GM21423 (cell line): Measurements from ENCODE around the gene PCBP2.
"Not testable (repeated sequence)": the region's sequence is repeated elsewhere in the genome, so short reads cannot be mapped to it uniquely, and the experiment has no call there.

ENCODE experiments used
- ATAC-seq: cut with Tn5 transposase; IDR thresholded peaks from one replicate; pipeline ENCODE4 v1.9.1; 2021; ENCODE audit warnings: mild to moderate bottlenecking, moderate library complexity; ENCODE audit not compliant: unreplicated experiment

The PCBP2 gene

GRCh38 chr12:53468282-53468681, 16.4 kb downstream of the PCBP2 start:
- no peak for ATAC-seq

- ATAC-seq: no peak
These were observed 20.2 kb downstream of the PCBP2 start for GRCh38 chr12:53472056-53472582.

GRCh38 chr12:53474077-53474476, 22.2 kb downstream of the PCBP2 start:
- no peak for ATAC-seq

DNA sequence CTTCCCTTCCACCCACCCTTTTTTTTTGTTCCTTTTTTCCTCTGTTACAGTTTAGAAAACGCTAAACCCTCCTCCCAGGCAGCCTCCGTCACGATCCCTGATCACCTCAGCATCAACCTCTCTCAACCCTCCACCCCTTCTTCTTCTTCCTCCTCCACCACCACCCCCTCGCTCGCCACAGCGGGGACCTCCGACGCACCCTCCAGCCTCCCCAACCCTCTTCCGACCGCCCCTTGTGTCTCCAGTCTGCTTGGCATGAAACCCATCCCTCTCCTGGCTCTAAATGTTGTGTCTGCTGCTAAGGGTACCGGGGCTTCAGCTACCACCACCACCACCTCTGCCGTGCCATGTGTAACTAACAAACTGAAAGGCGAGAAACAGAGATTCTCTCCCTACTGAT, 22.9 kb downstream of the PCBP2 start:
- ATAC-seq: no peak

DNA sequence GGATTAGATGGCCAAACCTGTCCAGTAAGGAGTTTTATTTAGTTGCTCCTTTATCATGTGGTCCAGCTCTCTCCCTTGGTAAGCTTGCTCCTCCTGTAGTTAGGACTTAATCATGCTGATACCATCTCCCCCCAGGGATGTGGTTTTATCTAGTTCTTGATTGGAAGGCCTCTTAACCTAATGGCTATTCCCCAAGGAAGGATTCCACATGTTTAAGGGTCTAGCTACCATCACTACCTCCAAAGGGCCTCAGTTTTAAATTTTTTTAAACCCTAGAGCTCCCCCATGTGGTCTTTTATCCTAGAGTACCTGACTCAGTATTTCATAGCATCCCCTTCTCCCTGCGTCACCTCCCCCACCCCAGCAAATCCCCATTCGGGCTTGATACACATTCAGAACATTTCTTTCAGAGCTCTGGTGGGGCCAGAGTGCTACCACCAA, 24.9 kb downstream of the PCBP2 start:
- ATAC-seq: no peak

DNA sequence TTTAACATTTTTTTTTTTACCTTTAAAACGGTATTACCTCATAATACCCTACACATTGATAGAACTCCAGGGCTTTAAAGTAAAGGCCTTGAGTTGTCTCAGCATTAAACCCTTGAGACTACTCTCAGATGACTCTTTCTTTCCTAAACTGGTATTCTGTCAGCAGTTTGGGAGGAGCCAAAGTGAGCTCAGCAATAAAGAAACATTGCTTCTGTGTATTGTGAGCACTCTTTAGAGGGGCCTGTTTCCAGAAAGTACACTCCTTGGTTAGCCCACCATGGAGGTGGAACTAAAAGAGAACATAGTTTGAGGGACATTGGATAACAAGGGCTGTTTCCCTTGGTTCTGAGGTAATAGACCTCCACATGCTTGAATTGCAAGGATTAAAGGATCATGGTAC, 27.0 kb downstream of the PCBP2 start:
- ATAC-seq: no peak

- no peak for ATAC-seq
These were observed 27.4 kb downstream of the PCBP2 start for GRCh38 chr12:53479331-53479730.

DNA sequence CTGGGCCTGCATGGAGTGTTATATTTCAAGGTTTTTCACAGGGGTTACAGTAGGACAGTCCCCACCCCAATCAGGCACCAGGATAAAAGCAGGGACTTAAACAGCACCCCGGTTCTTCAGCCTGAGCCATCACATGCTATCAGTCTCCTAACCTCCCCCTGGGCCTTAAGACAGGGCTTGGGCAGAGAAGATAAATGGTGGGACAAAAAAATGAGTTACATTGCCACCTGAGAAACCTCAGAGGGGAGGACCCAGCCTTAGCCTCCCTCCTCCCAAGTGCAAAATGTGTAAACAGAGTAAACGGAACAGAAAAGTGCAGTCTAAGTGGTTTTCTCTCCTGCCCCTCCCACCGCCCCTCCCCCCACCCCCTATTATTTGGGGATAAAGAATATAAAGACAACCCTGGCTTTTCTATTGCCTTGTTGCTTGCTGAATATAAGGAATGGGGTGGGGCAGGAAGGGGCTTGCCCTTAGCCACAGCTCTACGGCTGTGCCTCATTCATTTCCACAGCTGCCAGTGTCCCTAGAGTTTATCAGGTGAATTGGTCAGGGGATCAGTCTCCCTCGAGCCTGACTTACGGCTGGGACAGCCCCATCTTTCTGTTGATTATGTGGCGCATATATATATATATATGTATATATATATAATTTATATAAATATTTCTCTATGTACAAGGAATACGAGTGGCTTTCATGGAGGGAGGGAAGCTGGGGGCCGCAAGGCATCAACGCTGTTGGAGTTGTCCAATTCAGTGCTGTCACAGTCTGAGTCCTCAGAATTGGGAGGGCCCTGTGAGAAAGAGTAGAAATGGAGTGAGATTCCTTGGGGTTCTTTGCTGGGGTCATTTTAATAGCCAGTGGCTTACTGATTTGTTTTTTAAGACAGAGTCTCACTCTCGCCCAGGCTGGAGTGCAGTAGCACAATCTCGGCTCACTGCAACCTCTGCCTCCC, 28.9 kb downstream of the PCBP2 start:
- ATAC-seq: no peak

DNA sequence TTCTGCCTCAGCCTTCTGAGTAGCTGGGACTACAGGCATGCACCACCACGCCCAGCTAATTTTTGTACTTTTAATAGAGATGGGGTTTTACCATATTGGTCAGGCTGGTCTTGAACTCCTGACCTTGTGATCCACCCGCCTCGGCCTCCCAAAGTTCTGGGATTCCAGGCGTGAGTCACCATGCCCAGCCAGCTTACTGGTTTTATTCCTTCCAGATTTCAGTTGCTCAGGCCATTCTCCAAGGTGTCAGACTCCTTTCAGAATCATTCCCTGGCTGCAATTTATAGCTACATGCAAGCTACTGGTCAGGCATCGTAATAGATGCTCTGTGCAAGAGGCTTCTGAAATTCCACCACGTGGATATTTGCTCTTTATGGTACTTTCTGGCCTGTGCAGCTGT, 29.6 kb downstream of the PCBP2 start:
- not testable (repeated sequence) for ATAC-seq

DNA sequence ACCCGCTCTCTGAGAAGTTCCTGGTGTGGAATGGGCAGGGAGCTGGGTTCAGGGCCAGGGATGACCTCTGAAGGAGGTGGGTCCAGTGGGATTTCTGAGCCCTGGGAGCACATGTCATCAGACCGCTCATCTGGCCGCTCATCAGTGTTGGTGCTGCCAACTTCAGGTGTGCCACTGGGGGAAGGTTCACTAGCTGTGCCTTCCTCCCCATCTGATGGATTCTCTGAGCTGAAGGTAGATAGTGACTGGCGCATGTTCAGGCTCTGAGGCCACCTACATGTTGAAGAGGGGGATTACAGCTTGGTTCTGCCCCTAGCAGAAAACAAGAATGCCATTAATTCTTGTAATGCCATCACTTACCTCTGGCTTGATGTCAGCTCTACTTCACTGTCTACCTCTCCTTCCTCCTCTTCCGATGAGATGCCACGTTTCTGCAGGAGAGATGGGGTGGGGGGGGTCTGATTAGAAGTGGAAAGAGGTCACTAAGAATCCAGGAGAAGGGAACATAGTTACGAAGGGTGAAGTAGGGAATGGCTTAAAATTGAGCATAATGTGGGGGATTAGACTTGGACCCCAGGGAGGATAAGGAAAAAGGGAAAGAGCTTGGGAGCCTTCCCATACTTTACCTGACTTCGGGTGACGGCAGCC, 30.2 kb downstream of the PCBP2 start:
- ATAC-seq: no peak

- no peak for ATAC-seq
These were observed 30.8 kb downstream of the PCBP2 start for GRCh38 chr12:53482626-53483168.

GRCh38 chr12:53483225-53483978, 31.5 kb downstream of the PCBP2 start:
- no peak for ATAC-seq

- no peak for ATAC-seq
These were observed 32.1 kb downstream of the PCBP2 start for GRCh38 chr12:53483979-53484377.

DNA sequence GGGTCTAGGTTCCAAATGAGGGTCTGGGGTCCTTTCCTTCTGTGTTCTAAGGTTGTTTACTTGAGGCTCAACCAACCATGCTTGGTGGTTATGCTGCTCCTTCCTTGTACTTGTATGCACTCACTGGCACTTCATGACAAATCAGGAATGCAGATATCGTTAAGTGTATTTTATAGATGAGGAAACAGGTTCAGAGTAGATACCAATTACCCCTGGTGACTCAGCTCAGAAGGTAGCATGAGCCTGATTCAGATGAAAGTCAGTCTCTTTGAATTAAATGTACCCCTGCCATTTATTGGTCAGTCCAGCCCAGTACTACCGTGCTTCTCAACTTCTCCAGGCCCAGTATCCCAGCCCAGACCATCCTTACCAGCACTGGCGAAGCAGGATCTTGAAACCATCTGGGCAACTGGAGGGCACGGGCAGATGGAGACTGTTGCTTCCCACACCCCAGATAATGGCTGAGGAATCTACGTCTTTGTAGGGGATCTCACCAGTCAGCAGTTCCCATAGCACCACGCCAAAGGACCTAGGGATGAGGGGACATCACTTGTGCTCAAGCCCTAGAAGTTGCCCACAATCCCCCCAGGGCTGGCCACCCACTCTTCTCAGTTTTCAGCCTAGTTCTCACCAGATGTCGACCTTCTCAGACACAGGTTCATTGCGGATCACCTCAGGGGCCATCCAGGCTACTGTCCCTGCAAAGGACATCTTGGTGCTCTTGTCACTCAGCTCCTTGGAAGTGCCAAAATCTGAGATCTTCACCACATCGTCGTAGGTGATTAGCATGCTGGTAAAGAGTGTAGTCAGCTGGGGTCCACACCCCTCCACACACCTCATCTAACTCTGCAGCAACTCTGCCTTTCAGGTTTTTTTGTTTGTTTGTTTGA, 33.0 kb downstream of the PCBP2 start:
- no peak for ATAC-seq

DNA sequence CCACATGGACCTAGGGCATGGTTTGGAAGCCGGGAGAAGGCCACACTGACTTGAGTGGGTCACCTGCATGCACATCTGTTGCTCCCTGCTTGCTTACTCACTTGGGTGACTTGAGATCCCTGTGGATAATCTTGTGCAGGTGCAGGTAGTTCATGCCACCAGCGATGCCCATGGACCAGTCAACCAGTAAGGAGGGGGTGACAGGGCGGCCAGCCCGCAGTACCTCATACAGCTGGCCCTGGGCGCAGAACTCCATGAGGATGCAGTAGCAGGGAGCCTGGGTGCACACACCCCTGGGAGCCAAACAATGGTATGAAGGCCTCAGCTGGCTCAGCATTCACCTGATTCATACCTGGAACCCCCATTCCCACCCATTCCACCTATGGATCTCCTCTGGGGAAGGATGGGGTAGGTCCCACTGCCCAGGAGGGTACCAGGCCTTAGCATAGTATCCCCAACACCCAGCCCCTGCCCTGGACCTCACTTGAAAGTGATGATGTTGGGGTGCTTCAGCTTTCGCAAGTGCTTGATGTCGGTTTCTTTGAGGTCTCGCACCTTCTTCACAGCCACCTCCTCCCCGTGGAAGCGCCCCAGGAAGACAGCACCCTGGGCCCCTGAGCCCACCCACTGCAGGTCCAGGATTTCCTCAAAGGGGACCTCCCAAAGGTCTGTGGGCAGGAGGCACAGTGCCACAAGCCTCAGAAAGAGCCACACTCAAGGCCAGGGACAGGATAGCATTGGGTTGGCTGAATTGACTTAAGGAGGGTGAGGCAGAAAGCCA, 34.2 kb downstream of the PCBP2 start:
- no peak for ATAC-seq

- no peak for ATAC-seq
These were observed 35.0 kb downstream of the PCBP2 start for GRCh38 chr12:53486736-53487487.

DNA sequence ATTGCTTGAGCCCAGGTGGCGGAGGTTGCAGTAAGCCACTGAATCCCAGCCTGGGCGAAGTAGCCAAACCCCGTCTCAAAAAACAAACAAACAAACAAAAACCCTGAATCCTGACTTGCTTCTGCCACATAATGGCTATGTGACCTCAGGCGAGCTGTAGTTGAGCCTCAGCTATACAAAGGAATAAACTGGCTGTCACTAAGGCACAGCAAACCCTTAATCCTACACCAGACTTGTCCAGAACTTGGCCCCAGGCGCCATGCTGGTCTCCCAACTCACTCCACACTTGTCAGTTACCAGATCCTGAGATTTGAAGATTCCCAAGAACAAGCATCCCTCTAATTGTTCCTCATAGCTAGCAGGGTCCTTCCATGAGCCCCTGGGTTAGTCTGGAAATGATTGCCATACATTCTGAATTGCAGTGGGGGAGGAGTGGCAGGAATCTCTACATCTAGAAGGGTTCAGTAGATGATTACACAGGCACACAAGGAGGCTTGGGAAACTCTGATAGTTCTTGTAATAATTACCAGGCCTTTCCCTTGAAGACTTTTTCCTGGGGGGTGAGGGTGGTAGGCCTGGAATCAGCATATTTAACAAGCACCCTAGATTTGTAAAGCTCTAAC, 37.5 kb downstream of the PCBP2 start:
- no peak for ATAC-seq

DNA sequence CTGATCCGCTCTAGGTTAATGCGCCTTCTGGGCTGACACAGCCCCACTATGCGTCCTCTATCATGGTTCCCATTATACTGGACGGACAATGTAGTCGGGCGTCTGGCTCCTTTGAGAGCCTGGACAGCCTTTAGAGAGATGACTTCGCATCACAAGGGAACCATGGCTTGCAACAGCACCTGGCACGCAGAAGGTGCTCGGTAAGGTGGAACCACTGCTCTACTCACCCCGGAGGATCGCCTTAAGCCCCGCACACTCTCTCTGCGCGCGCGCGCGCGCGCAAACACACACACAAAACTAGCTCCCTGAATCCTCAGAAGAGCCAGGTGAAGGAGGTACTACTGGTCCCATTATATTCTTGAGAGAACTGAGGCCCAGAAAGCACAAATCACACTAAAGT, 40.3 kb downstream of the PCBP2 start:
- no peak for ATAC-seq
